ENCODE data around the gene PAK2. TPM values are rescaled to one million over a fixed set of nuclear protein-coding genes. Genes with fewer than 3 reads are reported as not detected.

PAK2 gene
- total RNA-seq, 2 donors from 2014 or later = 41.7 to 47.0 TPM

DNA sequence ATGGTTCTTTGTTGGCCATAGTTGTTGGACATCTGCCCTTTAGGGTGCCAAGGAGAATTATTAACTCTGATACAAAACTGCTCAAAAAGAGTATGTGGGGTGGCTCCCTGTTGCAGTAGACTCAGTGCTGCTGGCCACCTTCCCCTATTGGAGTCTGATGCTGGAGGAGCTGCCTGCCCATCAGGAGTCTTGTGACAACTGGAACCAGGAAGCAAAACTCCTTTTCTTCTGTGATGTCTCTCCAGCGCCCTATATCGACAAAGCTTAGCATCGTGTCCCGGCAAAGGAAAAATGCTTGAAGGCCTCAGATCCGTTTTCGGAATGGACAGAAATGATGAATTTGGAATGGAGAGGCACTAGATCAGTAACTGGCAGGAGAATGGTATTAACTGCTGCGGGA is 23.5 kb downstream of the PAK2 start:
- Histone ChIP-seq H3K4me3 (no peak overlapping the region), H3K9me3 (no peaks in the 10 kb centered on the region), H3K4me1 (ENCODE audit: control insufficient read depth in 1 of 2, low read depth in 2 of 2) (no peaks in the 10 kb centered on the region), H3K27ac (no peak overlapping the region), H3K36me3 (no peaks in the 10 kb centered on the region), H3K27me3 (replicated peaks; ENCODE audit: insufficient read depth) (no peaks in the 10 kb centered on the region)
- DNase-seq (ENCODE audit: low spot score) (no peak), ATAC-seq (ENCODE audit: insufficient number of reproducible peaks, low FRiP score, low read depth) (no peak)
- TF ChIP-seq, protein P1, sequence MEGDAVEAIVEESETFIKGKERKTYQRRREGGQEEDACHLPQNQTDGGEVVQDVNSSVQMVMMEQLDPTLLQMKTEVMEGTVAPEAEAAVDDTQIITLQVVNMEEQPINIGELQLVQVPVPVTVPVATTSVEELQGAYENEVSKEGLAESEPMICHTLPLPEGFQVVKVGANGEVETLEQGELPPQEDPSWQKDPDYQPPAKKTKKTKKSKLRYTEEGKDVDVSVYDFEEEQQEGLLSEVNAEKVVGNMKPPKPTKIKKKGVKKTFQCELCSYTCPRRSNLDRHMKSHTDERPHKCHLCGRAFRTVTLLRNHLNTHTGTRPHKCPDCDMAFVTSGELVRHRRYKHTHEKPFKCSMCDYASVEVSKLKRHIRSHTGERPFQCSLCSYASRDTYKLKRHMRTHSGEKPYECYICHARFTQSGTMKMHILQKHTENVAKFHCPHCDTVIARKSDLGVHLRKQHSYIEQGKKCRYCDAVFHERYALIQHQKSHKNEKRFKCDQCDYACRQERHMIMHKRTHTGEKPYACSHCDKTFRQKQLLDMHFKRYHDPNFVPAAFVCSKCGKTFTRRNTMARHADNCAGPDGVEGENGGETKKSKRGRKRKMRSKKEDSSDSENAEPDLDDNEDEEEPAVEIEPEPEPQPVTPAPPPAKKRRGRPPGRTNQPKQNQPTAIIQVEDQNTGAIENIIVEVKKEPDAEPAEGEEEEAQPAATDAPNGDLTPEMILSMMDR (IDR thresholded peaks at IDR 0.05) = no peak

DNA sequence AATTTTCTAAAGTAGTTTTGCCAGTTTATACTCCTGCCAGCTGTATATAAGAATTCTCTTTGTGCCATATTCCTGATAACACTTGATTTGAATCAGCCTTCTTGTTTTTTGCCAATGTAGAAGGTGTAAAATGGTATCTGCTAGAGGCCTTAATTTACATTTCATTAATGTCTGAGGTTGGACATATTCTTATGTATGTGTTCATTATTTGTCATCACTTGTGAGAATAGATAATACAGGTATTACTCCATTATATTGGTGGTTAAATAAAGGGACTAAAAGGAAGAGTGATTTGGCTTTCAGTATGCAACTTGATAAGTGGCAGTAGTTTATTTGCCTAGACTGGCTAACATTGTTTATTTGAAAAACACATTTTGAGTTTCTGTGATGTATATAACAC is 25.8 kb downstream of the PAK2 start:
- TF ChIP-seq, protein P1 (IDR thresholded peaks at IDR 0.05) = no peak
- no peaks in the 10 kb centered on the region for H3K27me3 ChIP-seq (replicated peaks; ENCODE audit: insufficient read depth)
- ATAC-seq (ENCODE audit: insufficient number of reproducible peaks, low FRiP score, low read depth) (no peak), DNase-seq (ENCODE audit: low spot score) (no peak)
- no peak overlapping the region for H3K27ac ChIP-seq
- no peak overlapping the region for H3K4me3 ChIP-seq
- H3K36me3 ChIP-seq = no peaks in the 10 kb centered on the region
- H3K9me3 ChIP-seq = no peaks in the 10 kb centered on the region
- H3K4me1 ChIP-seq (ENCODE audit: control insufficient read depth in 1 of 2, low read depth in 2 of 2) = no peaks in the 10 kb centered on the region

DNA sequence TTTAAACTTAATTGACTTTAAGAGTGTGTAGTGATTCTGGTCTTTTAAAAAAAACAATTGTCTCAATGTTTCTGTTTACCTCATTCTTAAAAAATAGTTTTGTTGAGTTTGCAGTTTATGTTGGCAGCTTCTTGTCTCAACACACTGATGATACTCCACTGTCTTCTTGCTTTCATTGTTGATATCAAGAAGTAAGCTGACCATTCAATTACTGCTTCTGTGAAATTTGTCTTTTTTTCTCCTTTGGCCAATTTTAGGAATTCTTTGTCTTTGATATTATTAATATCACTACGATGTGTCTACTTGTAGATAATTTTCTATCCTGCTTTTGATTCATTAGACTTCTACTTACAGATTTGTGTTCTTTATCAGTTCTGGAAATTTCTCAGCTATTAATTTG is 31.4 kb downstream of the PAK2 start:
- no peak overlapping the region for H3K4me3 ChIP-seq
- ATAC-seq (ENCODE audit: insufficient number of reproducible peaks, low FRiP score, low read depth) (no peak), DNase-seq (ENCODE audit: low spot score) (no peak)
- no peaks in the 10 kb centered on the region for H3K9me3 ChIP-seq
- no peak overlapping the region for H3K27ac ChIP-seq
- no peaks in the 10 kb centered on the region for H3K27me3 ChIP-seq (replicated peaks; ENCODE audit: insufficient read depth)
- no peaks in the 10 kb centered on the region for H3K36me3 ChIP-seq
- peaks cover 8 to 22% of the 10 kb centered on the region in 2 donors for H3K4me1 ChIP-seq (ENCODE audit: control insufficient read depth in 1 of 2, low read depth in 2 of 2)
- TF ChIP-seq, protein P1 (IDR thresholded peaks at IDR 0.05) = no peak

DNA sequence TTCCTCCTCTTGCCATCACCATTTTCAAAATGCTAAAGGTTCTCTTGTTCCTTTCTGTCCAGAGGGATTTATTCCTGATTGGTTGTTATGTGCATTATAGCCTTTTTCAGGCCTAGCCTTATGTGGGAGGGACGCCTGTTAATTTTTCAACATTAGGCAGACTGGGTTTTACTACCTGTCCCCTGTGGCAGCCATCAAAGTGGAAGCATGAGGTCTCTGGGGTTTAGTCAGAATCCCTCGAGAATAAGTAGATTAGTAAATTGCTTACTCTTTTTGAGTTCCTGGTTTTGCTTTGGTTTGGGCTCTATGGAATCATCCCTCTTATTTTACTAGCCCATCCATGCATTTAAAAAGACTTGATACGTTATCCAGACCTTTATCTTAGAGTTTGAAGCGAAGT is 32.4 kb downstream of the PAK2 start:
- H3K27ac ChIP-seq = no peak overlapping the region
- ATAC-seq (ENCODE audit: insufficient number of reproducible peaks, low FRiP score, low read depth) (no peak), DNase-seq (ENCODE audit: low spot score) (no peak)
- H3K36me3 ChIP-seq = no peaks in the 10 kb centered on the region
- TF ChIP-seq, protein P1 (IDR thresholded peaks at IDR 0.05) = no peak
- no peaks in the 10 kb centered on the region for H3K27me3 ChIP-seq (replicated peaks; ENCODE audit: insufficient read depth)
- H3K4me1 ChIP-seq (ENCODE audit: control insufficient read depth in 1 of 2, low read depth in 2 of 2) = peaks cover 8 to 22% of the 10 kb centered on the region in 2 donors
- H3K9me3 ChIP-seq = no peaks in the 10 kb centered on the region
- no peak overlapping the region for H3K4me3 ChIP-seq

DNA sequence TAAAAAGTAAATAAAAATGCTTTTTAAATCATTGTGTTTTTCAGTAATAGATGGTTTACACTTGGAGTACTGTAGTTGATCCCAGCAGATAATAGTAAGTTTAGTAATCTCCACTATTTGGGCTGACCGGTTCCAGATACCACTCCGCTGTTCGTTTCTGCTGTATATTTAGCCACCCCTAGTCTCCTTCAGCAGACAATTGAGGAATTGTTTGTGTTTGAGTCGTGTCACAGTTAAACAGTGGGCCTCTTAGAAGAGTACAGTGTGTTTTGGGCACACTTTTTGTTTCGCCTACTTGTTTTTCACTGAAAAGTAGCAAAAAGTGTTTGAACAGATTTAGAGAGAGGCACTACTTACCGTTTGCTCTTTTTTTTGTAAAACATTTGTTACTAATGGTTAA is 33.2 kb downstream of the PAK2 start:
- ATAC-seq (ENCODE audit: insufficient number of reproducible peaks, low FRiP score, low read depth) = no peak

More for the DNA sequence above, 33.2 kb downstream of the PAK2 start:
- Histone ChIP-seq H3K27me3 (replicated peaks; ENCODE audit: insufficient read depth) (no peaks in the 10 kb centered on the region), H3K9me3 (no peaks in the 10 kb centered on the region), H3K36me3 (no peaks in the 10 kb centered on the region), H3K27ac (no peak overlapping the region), H3K4me1 (ENCODE audit: control insufficient read depth in 1 of 2, low read depth in 2 of 2) (peaks cover 8 to 22% of the 10 kb centered on the region in 2 donors), H3K4me3 (no peak overlapping the region)
- no peak for DNase-seq (ENCODE audit: low spot score)
- TF ChIP-seq, protein P1 (IDR thresholded peaks at IDR 0.05) = no peak

All from thoracic aorta (tissue), 2 donors.